Measurements from ENCODE around the gene NPC2. TPM values are rescaled to one million over a fixed set of nuclear protein-coding genes. Genes with fewer than 3 reads are reported as not detected.

The NPC2 gene
- total RNA-seq, 1 experiment from 2014 or later = 195 TPM

DNA sequence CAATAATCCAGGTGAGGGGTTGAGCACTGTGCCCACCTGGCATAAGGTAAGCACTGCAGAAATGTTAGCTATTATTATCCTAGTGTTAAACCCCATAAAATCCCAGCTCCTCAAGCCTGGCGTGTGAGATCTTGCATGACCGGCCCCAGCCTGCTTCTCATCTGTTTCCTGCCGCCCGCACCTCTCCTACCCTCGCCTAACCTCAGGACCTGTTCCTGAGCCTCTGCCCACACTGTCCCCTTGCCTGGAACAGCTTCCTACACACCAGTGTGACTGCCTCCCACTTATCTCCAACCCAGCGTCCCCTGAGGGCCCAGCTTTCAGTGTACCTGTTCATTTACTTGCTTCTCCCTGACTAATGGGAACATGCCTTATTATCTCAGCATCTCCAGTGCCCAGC lies 25.1 kb upstream of the NPC2 start:
- BruUV-seq (replicated peaks) = no TSS peak
- DNase-seq = no peak

DNA sequence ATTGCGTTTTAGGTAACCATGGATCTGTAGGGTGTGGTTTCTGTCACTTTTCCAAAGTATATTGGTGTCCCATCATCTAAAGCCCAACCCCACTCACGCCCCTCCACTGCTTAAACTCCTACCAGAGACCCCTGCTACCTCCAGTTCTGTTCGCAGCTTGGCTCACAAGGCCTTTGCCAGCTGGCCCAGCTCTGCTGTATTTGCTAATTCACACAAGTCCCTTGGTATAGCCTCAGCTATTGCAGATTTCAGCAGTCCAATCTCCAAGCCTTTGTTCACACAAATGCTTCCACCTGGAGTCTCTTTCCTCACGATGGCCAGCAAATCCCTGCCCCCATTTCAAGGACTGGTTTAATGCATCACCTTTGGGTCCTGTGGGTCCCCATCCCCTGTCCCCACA lies 24.6 kb upstream of the NPC2 start:
- no peak for DNase-seq
- H3K79me2 ChIP-seq (ENCODE audit: low read length) = no peaks in the 10 kb centered on the region
- TF ChIP-seq, protein P1, sequence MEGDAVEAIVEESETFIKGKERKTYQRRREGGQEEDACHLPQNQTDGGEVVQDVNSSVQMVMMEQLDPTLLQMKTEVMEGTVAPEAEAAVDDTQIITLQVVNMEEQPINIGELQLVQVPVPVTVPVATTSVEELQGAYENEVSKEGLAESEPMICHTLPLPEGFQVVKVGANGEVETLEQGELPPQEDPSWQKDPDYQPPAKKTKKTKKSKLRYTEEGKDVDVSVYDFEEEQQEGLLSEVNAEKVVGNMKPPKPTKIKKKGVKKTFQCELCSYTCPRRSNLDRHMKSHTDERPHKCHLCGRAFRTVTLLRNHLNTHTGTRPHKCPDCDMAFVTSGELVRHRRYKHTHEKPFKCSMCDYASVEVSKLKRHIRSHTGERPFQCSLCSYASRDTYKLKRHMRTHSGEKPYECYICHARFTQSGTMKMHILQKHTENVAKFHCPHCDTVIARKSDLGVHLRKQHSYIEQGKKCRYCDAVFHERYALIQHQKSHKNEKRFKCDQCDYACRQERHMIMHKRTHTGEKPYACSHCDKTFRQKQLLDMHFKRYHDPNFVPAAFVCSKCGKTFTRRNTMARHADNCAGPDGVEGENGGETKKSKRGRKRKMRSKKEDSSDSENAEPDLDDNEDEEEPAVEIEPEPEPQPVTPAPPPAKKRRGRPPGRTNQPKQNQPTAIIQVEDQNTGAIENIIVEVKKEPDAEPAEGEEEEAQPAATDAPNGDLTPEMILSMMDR (conservative IDR thresholded peaks at IDR 0.05; ENCODE audit: low read depth, low read length) = no peak
- no peak for TF ChIP-seq EZH2phosphoT487 (IDR thresholded peaks at IDR 0.05; ENCODE audit: borderline replicate concordance, low read length)
- H3K9me2 ChIP-seq (replicated peaks; ENCODE audit: low read length) = no peaks in the 10 kb centered on the region
- H3K27ac ChIP-seq (ENCODE audit: low read length) = no peak overlapping the region
- no TSS peak for BruUV-seq (replicated peaks)
- POLR2A ChIA-PET (ENCODE audit: unreplicated experiment) = no interaction called here
- intact Hi-C loops (cut with micrococcal nuclease) = no loop called here
- no peak overlapping the region for H2AFZ ChIP-seq (ENCODE audit: low read length)
- H3K36me3 ChIP-seq (ENCODE audit: low read depth, low read length) = no peaks in the 10 kb centered on the region
- no peaks in the 10 kb centered on the region for H4K20me1 ChIP-seq (ENCODE audit: low read length)
- H3K4me2 ChIP-seq (ENCODE audit: low read length) = no peak overlapping the region
- H3K4me3 ChIP-seq (ENCODE audit: low read length) = no peak overlapping the region
- H3K27me3 ChIP-seq (ENCODE audit: low read length) = no peaks in the 10 kb centered on the region
- no peaks in the 10 kb centered on the region for H3K9me3 ChIP-seq (ENCODE audit: low read length)
- no peaks in the 10 kb centered on the region for H3K4me1 ChIP-seq (ENCODE audit: insufficient read depth, low read length)
- CTCF ChIA-PET = no interaction called here
- no peak for ATAC-seq
- no peak overlapping the region for H3K9ac ChIP-seq (ENCODE audit: low read length)
- no peaks in the 10 kb centered on the region for H3F3A ChIP-seq (ENCODE audit: low read length, unreplicated experiment)

More for the DNA sequence above, 25.1 kb upstream of the NPC2 start:
- Histone ChIP-seq H3K27me3 (ENCODE audit: low read length) (no peaks in the 10 kb centered on the region), H2AFZ (ENCODE audit: low read length) (no peak overlapping the region), H3F3A (ENCODE audit: low read length, unreplicated experiment) (no peaks in the 10 kb centered on the region), H3K79me2 (ENCODE audit: low read length) (no peaks in the 10 kb centered on the region), H3K4me1 (ENCODE audit: insufficient read depth, low read length) (no peaks in the 10 kb centered on the region), H4K20me1 (ENCODE audit: low read length) (no peaks in the 10 kb centered on the region), H3K9me3 (ENCODE audit: low read length) (no peaks in the 10 kb centered on the region), H3K9me2 (replicated peaks; ENCODE audit: low read length) (no peaks in the 10 kb centered on the region), H3K9ac (ENCODE audit: low read length) (no peak overlapping the region), H3K4me2 (ENCODE audit: low read length) (no peak overlapping the region), H3K36me3 (ENCODE audit: low read depth, low read length) (no peaks in the 10 kb centered on the region), H3K27ac (ENCODE audit: low read length) (no peak overlapping the region), H3K4me3 (ENCODE audit: low read length) (no peak overlapping the region)
- TF ChIP-seq EZH2 (IDR thresholded peaks at IDR 0.05; ENCODE audit: low read length, unreplicated experiment) (no peak), EZH2phosphoT487 (IDR thresholded peaks at IDR 0.05; ENCODE audit: borderline replicate concordance, low read length) (no peak)
- TF ChIP-seq, protein P1 (conservative IDR thresholded peaks at IDR 0.05; ENCODE audit: low read depth, low read length) = no peak
- intact Hi-C loops (cut with micrococcal nuclease) = no loop called here
- ChIA-PET POLR2A (ENCODE audit: unreplicated experiment) (no interaction called here), CTCF (no interaction called here)
- ATAC-seq = no peak

DNA sequence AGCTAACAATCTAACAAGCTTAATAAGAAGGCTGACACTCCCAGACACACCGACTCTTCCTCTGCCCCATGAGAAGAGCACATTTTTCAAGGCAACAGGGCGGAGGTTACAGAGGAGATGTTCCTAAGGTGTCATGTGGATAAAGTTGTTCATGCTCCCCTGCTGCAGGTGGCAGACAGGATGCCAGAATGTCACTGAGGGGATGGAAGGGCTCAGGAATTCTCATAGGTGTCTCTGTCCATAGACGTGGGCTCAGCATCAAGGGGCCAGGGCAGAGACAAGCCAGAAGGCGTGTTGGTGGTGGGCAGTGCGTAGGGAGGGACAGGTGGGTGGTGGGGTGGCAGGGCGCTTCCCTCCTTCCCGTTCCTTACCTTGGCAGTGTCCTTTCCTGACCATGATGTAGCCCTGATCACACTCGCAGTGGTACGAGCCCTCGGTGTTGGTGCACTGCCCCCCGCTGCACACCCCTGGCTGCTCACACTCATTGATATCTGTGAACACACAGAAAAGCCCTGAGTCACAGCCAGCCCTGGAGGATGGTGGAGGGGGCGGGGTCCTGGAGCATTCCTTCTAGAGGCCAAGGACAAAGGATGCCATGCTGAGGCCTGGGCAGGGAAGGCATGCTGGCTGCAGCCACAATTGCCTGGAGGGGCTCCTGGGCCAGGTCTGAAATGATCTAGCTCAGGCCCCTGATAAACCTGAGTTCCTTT lies 23.5 kb upstream of the NPC2 start:
- ATAC-seq (peak; percentile 70), DNase-seq (peak; percentile 39)
- CTCF ChIA-PET = no interaction called here
- POLR2A ChIA-PET (ENCODE audit: unreplicated experiment) = no interaction called here
- no peak overlapping the region for H3K9ac ChIP-seq (ENCODE audit: low read length)
- intact Hi-C loops (cut with micrococcal nuclease) = no loop called here
- H3K27ac ChIP-seq (ENCODE audit: low read length) = no peak overlapping the region
- H3K27me3 ChIP-seq (ENCODE audit: low read length) = no peaks in the 10 kb centered on the region
- no peak overlapping the region for H3K4me2 ChIP-seq (ENCODE audit: low read length)
- TF ChIP-seq EZH2phosphoT487 (IDR thresholded peaks at IDR 0.05; ENCODE audit: borderline replicate concordance, low read length) (no peak), EZH2 (IDR thresholded peaks at IDR 0.05; ENCODE audit: low read length, unreplicated experiment) (no peak)
- TF ChIP-seq, protein P1 (conservative IDR thresholded peaks at IDR 0.05; ENCODE audit: low read depth, low read length) = no peak
- no peaks in the 10 kb centered on the region for H3K36me3 ChIP-seq (ENCODE audit: low read depth, low read length)
- H3K79me2 ChIP-seq (ENCODE audit: low read length) = no peaks in the 10 kb centered on the region
- no peaks in the 10 kb centered on the region for H3F3A ChIP-seq (ENCODE audit: low read length, unreplicated experiment)
- no peak overlapping the region for H2AFZ ChIP-seq (ENCODE audit: low read length)
- H3K4me3 ChIP-seq (ENCODE audit: low read length) = no peak overlapping the region
- H4K20me1 ChIP-seq (ENCODE audit: low read length) = no peaks in the 10 kb centered on the region
- no peaks in the 10 kb centered on the region for H3K4me1 ChIP-seq (ENCODE audit: insufficient read depth, low read length)
- H3K9me3 ChIP-seq (ENCODE audit: low read length) = no peaks in the 10 kb centered on the region
- no peaks in the 10 kb centered on the region for H3K9me2 ChIP-seq (replicated peaks; ENCODE audit: low read length)
- no TSS peak for BruUV-seq (replicated peaks)
